Progenitor cell of endocrine pancreas (in vitro differentiated cells): ENCODE data around the gene MSANTD7. TPM values are rescaled to one million over a fixed set of nuclear protein-coding genes. Genes with fewer than 3 reads are reported as not detected.
"Not testable (repeated sequence)": the region's sequence is repeated elsewhere in the genome, so short reads cannot be mapped to it uniquely, and the experiment has no call there.

Experiments used
- DNase-seq: peaks from one replicate; pipeline ENCODE4 v3.0.0; 2021; ENCODE audit warnings: low spot score; ENCODE audit not compliant: unreplicated experiment
- H3K27ac Mint-ChIP-seq: 2 replicates; pipeline ENCODE4 v1.8.0; 2021; ENCODE audit warnings: mild to moderate bottlenecking, moderate library complexity, mixed read lengths
- H3K27me3 Mint-ChIP-seq: 2 replicates; pipeline ENCODE4 v1.8.0; 2021; ENCODE audit warnings: mixed read lengths
- H3K36me3 Mint-ChIP-seq: 2 replicates; pipeline ENCODE4 v1.8.0; 2022; ENCODE audit warnings: mixed read lengths; ENCODE audit not compliant: insufficient read depth
- H3K4me1 Mint-ChIP-seq: 2 replicates; pipeline ENCODE4 v1.8.0; 2021; ENCODE audit warnings: low read depth, mixed read lengths
- H3K4me3 Mint-ChIP-seq: 2 replicates; pipeline ENCODE4 v1.8.0; 2021; ENCODE audit warnings: low read depth, mild to moderate bottlenecking, moderate library complexity, mixed read lengths
- H3K9me3 Mint-ChIP-seq: 2 replicates; pipeline ENCODE4 v1.8.0; 2021; ENCODE audit warnings: low read depth, mixed read lengths
- total RNA-seq: library from RNA; stranded (reverse); gene quantifications from 2 replicates; pipeline ENCODE4 v1.2.1, GENCODE V29; 2021
- TF ChIP-seq, protein P1 (sequence below): fragments of 200-600 bp; sonication (generic); IDR thresholded peaks from one replicate; pipeline ENCODE4 v1.5.0; 2021; ENCODE audit warnings: antibody characterized with exemption, mild to moderate bottlenecking; ENCODE audit not compliant: unreplicated experiment

Gene MSANTD7
- total RNA-seq, 1 donor from 2014 or later, result 15.7 TPM

DNA sequence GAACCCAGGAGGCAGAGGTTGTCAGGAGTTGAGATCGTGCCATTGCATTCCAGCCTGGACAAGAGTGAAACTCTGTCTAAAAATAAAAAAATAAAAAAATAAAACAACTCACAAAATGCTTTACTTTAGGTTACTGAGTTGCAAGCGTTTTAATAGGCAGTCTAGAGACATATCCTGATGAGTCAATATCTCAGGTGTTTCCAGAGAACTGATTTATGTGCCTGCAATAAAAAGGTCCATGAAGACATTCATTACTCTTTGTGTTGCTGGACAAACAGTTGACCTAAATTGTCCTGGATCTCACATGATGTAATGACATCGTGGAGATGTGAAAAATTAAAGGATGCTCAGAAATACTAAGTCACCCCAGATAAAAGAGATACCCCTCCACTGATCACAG, 31.8 kb upstream of the MSANTD7 start:
- DNase-seq, result no peak
- Mint-ChIP-seq H3K4me1 (peaks cover 11% of the 10 kb centered on the region), H3K27me3 (no peaks in the 10 kb centered on the region), H3K9me3 (peaks cover 5% of the 10 kb centered on the region), H3K27ac (no peak overlapping the region), H3K36me3 (no peaks in the 10 kb centered on the region), H3K4me3 (no peak overlapping the region)
- TF ChIP-seq, protein P1, sequence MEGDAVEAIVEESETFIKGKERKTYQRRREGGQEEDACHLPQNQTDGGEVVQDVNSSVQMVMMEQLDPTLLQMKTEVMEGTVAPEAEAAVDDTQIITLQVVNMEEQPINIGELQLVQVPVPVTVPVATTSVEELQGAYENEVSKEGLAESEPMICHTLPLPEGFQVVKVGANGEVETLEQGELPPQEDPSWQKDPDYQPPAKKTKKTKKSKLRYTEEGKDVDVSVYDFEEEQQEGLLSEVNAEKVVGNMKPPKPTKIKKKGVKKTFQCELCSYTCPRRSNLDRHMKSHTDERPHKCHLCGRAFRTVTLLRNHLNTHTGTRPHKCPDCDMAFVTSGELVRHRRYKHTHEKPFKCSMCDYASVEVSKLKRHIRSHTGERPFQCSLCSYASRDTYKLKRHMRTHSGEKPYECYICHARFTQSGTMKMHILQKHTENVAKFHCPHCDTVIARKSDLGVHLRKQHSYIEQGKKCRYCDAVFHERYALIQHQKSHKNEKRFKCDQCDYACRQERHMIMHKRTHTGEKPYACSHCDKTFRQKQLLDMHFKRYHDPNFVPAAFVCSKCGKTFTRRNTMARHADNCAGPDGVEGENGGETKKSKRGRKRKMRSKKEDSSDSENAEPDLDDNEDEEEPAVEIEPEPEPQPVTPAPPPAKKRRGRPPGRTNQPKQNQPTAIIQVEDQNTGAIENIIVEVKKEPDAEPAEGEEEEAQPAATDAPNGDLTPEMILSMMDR, result no peak

DNA sequence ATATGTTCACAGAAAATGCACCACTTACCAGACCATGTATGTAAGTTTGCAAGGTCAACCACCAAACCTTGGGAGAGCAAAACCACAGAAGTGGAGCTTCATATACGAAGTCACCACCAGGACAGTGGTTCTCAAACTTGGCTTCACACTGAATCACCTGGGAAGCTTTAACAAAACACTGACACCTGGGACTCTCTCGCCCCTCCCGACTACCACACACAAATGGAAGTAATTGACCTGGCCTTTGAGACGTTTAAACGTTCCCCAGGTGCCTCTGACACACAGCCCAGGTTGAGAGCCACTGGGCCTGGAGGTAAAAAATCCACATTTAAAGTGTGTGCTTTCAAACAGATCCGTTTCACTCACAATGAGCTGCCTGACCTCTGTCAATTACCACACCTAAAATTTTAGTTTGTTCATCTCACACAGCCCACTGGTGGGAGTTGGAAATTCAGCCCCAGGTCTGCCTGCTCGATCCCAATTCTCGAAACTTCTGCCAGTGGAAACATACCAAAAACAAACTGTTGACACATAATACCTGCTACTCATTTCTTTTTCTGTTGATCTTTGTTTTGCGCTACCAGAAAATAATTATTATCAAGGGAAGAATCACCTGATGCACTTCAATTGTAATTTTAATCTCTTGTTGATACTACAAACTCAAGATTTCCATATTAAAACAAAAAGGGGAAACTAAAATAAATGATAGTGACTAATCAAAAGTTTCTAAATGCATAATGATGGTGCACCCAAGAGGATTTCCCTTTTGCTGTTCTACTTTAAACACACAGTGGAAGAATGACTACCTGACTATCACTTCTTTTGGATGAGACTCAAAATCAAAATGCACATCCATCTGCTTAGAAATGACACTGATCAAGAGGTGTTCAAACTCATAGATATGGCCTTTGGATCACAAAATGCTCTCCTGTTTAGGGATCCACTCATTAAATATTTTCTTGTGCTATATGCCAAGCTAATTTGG, 26.8 kb upstream of the MSANTD7 start:
- no peaks in the 10 kb centered on the region for H3K27me3 Mint-ChIP-seq
- no peak overlapping the region for H3K4me3 Mint-ChIP-seq
- H3K27ac Mint-ChIP-seq, result peak overlapping the region; percentile 7
- peaks cover 12% of the 10 kb centered on the region for H3K4me1 Mint-ChIP-seq
- TF ChIP-seq, protein P1, result no peak
- no peaks in the 10 kb centered on the region for H3K36me3 Mint-ChIP-seq
- DNase-seq, result no peak
- no peaks in the 10 kb centered on the region for H3K9me3 Mint-ChIP-seq

DNA sequence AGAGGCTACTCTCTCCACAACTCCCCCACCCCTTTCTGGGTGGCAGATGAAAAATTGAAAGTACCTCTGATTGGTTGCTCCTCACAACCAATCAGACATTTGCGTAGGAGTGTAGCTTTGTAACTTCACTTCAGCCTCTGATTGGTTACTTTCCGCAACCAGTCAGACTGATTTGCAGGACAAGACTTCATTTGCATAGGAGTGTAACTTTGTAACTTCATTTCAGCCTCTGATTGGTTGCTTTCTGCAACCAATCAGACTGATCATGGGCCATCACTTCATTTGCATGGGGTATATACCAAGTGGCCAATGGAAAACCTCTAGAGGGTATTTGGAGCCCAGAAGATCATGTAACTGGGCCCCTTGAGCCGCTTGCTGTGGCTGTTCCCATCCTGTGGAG, 25.8 kb upstream of the MSANTD7 start:
- no peaks in the 10 kb centered on the region for H3K36me3 Mint-ChIP-seq
- no peaks in the 10 kb centered on the region for H3K9me3 Mint-ChIP-seq
- H3K27ac Mint-ChIP-seq, result no peak overlapping the region
- no peak for DNase-seq
- TF ChIP-seq, protein P1, result no peak
- H3K27me3 Mint-ChIP-seq, result no peaks in the 10 kb centered on the region
- peaks cover 12% of the 10 kb centered on the region for H3K4me1 Mint-ChIP-seq
- no peak overlapping the region for H3K4me3 Mint-ChIP-seq

DNA sequence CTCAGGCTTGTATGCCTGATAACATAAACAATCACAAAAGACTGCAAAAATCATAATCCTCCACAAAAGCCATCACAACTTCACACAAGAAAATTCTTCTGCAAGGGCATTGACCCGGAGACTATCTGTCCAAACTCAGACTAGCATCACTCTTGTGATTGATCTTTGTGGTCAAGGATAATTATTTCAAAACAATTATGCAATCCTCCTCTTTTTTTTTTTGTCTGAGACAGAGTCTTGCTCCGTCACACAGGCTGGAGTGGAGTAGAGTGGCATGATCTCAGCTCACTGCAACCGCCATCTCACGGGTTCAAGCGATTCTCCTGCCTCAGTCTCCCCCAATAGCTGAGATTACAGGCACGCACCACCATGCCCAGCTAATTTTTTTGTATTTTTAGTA, 22.4 kb upstream of the MSANTD7 start:
- no peak for DNase-seq
- no peaks in the 10 kb centered on the region for H3K9me3 Mint-ChIP-seq
- TF ChIP-seq, protein P1, result no peak
- H3K4me3 Mint-ChIP-seq, result no peak overlapping the region
- H3K4me1 Mint-ChIP-seq, result peaks cover 7% of the 10 kb centered on the region
- H3K36me3 Mint-ChIP-seq, result no peaks in the 10 kb centered on the region
- no peaks in the 10 kb centered on the region for H3K27me3 Mint-ChIP-seq
- no peak overlapping the region for H3K27ac Mint-ChIP-seq

DNA sequence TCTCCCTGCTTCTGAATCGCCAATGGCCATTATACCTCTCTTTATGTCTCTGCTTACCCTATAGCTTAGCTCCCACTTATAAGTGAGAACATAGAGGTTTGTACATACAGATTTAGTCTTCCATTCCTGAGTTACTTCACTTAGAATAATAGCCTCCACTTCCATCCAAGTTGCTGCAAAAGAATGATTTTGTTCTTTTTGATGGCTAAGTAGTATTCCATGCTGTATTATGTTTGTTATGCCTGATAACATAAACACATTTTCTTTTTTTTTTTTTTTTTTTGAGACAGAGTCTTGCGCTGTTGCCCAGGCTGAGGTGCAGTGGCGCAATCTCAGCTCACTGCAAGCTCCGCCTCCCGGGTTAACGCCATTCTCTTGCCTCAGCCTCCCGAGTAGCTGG, 21.4 kb upstream of the MSANTD7 start:
- H3K27me3 Mint-ChIP-seq, H3K4me1 Mint-ChIP-seq, DNase-seq: not testable (repeated sequence)

More for the DNA sequence above, 21.4 kb upstream of the MSANTD7 start:
- not testable (repeated sequence) for H3K27ac Mint-ChIP-seq, H3K4me3 Mint-ChIP-seq, H3K36me3 Mint-ChIP-seq, H3K9me3 Mint-ChIP-seq
